GM12878 (cell line): ENCODE results near the gene TSR1. TPM values are rescaled to one million over a fixed set of nuclear protein-coding genes. Genes with fewer than 3 reads are reported as not detected.

Experiments used
- ATF7 ChIP-seq: fragments of 450-650 bp; IDR thresholded peaks from 2 replicates; pipeline ENCODE4 v1.6.1; 2016; ENCODE audit warnings: low read depth, mild to moderate bottlenecking
- BCL11A ChIP-seq: IDR thresholded peaks from 2 replicates; pipeline ENCODE4 v1.6.1; 2011; ENCODE audit warnings: low read depth, low read length
- BRCA1 ChIP-seq: IDR thresholded peaks from 2 replicates; pipeline ENCODE4 v1.6.1; 2011; ENCODE audit warnings: low read depth, low read length, improper control_type of control experiment
- CHD1 ChIP-seq: IDR thresholded peaks from 2 replicates; pipeline ENCODE4 v1.6.1; 2012; ENCODE audit warnings: low read depth, low read length, improper control_type of control experiment
- CHD2 ChIP-seq: IDR thresholded peaks from 2 replicates; pipeline ENCODE4 v1.6.1; 2011; ENCODE audit warnings: low read depth, low read length, improper control_type of control experiment, borderline replicate concordance
- IKZF1 ChIP-seq: fragments of 450-650 bp; conservative IDR thresholded peaks from 2 replicates; pipeline ENCODE4 v1.6.1; 2017; ENCODE audit warnings: antibody characterized with exemption, mild to moderate bottlenecking
- KDM1A ChIP-seq: fragments of 200-600 bp; sonication (generic); IDR thresholded peaks from 2 replicates; pipeline ENCODE4 v1.6.1; 2016; ENCODE audit warnings: borderline replicate concordance
- LARP7 ChIP-seq: fragments of 450-650 bp; IDR thresholded peaks from 2 replicates; pipeline ENCODE4 v1.6.1; 2017; ENCODE audit warnings: mild to moderate bottlenecking
- MTA2 ChIP-seq: fragments of 450-650 bp; IDR thresholded peaks from 2 replicates; pipeline ENCODE4 v1.6.1; 2016; ENCODE audit warnings: low read depth, mild to moderate bottlenecking, moderate library complexity
- MTA3 ChIP-seq: IDR thresholded peaks from 2 replicates; pipeline ENCODE4 v1.6.1; 2012; ENCODE audit warnings: low read length, inconsistent platforms, borderline replicate concordance
- NKRF ChIP-seq: fragments of 450-650 bp; conservative IDR thresholded peaks from 2 replicates; pipeline ENCODE4 v1.6.1; 2017; ENCODE audit warnings: mild to moderate bottlenecking, moderate library complexity
- NR2F1 ChIP-seq: fragments of 450-650 bp; conservative IDR thresholded peaks from 2 replicates; pipeline ENCODE4 v1.6.1; 2017; ENCODE audit warnings: mild to moderate bottlenecking
- POLR2AphosphoS2 ChIP-seq: IDR thresholded peaks from 2 replicates; pipeline ENCODE4 v1.6.1; 2011; ENCODE audit warnings: low read depth, mild to moderate bottlenecking, low read length, improper control_type of control experiment, moderate library complexity
- RFX5 ChIP-seq: IDR thresholded peaks from 2 replicates; pipeline ENCODE4 v1.6.1; 2011; ENCODE audit warnings: low read depth, low read length, improper control_type of control experiment
- RUNX3 ChIP-seq: IDR thresholded peaks from 2 replicates; pipeline ENCODE4 v1.6.1; 2012; ENCODE audit warnings: low read length, inconsistent platforms
- SIX5 ChIP-seq: IDR thresholded peaks from 2 replicates; pipeline ENCODE4 v1.6.1; 2011; ENCODE audit warnings: mild to moderate bottlenecking, low read depth, low read length, moderate library complexity; ENCODE audit not compliant: severe bottlenecking
- SPI1 ChIP-seq: IDR thresholded peaks from 2 replicates; pipeline ENCODE4 v1.6.1; 2011; ENCODE audit warnings: low read depth, mild to moderate bottlenecking, low read length, moderate library complexity, borderline replicate concordance; ENCODE audit not compliant: insufficient read depth
- STAT3 ChIP-seq: IDR thresholded peaks from 2 replicates; pipeline ENCODE4 v1.6.1; 2011; ENCODE audit warnings: low read depth, low read length, improper control_type of control experiment
- TAF1 ChIP-seq: IDR thresholded peaks from 2 replicates; pipeline ENCODE4 v1.6.1; 2011; ENCODE audit warnings: mild to moderate bottlenecking, low read depth, low read length, borderline replicate concordance
- USF2 ChIP-seq: IDR thresholded peaks from 2 replicates; pipeline ENCODE4 v1.6.1; 2011; ENCODE audit warnings: low read depth, low read length, improper control_type of control experiment, borderline replicate concordance
- YY1 ChIP-seq: IDR thresholded peaks from 2 replicates; pipeline ENCODE4 v1.6.1; 2011; ENCODE audit warnings: low read depth, mild to moderate bottlenecking, low read length
- ZBTB40 ChIP-seq: fragments of 450-650 bp; IDR thresholded peaks from 2 replicates; pipeline ENCODE4 v1.6.1; 2016; ENCODE audit warnings: mild to moderate bottlenecking, moderate library complexity, borderline replicate concordance
- ZNF384 ChIP-seq: IDR thresholded peaks from 2 replicates; pipeline ENCODE4 v1.6.1; 2012; ENCODE audit warnings: low read depth, mild to moderate bottlenecking, low read length, improper control_type of control experiment, borderline replicate concordance
- polyA plus RNA-seq, 11 experiments: library from polyadenylated mRNA; depleted of rRNA in 4 of 11; unstranded in 6 of 11; stranded (reverse) in 5 of 11; fragments of >200 nt; fragmentation: Nextera tagmentation in 4 of 11; fragmentation: Illumina TruSeq in 1 of 11; extraction: Ambion mirVana in 4 of 11; extraction: Trizol in 1 of 11; gene quantifications; 1 replicate in 1 of 11; 2 replicates in 10 of 11; pipeline versions ENCODE4 v1.2.1 to v1.2.3, GENCODE V29; 2011 to 2016; ENCODE audit warnings: inconsistent platforms in 2 of 11, missing spikeins in 2 of 11, low read depth in 1 of 11
- total RNA-seq, 4 experiments: library from RNA; depleted of rRNA in 3 of 4; stranded (reverse); fragments of >200 nt in 3 of 4; fragmentation: Illumina TruSeq in 1 of 4; extraction: Trizol in 1 of 4; gene quantifications; 2 replicates each; pipeline versions ENCODE4 v1.2.1 to v1.2.3, GENCODE V29; 2013 to 2021
- TF ChIP-seq, protein P1 (sequence below): fragments of 450-650 bp; IDR thresholded peaks from 2 replicates; pipeline ENCODE4 v1.6.1; 2017; ENCODE audit warnings: mild to moderate bottlenecking

The TSR1 gene
- total and polyA plus RNA-seq, 10 of the 15 experiments (the other 5 are each of a cell fraction or from before 2014, with no cell fraction given), result 14.7 to 100 (median 46.9) TPM

DNA sequence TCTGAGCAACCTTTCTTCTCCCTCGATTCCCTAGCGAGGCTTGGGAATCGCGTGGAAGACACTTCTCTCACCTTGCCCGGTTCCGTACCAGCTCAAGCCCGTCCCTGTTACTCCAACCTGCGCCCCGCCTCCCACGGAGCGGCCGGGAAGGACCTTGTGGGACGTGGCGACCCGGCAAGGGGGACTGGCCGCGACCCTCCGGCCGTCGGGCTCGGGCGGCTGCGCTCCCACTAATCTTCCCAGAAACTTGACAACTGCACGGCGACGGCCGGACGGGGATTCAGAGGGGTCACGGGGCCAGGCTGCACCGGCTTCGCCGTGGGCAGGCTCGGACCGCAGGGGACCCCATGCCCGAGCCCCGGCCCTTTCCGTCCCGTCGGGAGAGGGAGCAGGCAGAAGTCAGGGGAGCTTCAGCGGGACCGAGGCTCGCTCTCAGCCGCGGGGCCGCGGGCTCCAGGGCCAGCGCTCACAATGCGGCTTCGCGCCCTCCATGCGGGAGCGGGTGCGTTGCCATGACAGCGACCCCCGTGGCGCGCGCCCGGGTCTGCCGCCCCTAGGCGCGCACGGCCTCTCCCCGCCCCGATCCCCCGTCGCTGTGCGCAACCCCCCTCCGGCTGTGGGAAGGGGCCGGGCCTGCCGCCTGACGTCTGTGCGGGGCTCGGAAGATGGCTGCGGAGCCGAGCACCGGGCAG is 741 bp upstream of the TSR1 start, which contains the start of gene SGSM2 (continued):
- TF ChIP-seq, protein P1, sequence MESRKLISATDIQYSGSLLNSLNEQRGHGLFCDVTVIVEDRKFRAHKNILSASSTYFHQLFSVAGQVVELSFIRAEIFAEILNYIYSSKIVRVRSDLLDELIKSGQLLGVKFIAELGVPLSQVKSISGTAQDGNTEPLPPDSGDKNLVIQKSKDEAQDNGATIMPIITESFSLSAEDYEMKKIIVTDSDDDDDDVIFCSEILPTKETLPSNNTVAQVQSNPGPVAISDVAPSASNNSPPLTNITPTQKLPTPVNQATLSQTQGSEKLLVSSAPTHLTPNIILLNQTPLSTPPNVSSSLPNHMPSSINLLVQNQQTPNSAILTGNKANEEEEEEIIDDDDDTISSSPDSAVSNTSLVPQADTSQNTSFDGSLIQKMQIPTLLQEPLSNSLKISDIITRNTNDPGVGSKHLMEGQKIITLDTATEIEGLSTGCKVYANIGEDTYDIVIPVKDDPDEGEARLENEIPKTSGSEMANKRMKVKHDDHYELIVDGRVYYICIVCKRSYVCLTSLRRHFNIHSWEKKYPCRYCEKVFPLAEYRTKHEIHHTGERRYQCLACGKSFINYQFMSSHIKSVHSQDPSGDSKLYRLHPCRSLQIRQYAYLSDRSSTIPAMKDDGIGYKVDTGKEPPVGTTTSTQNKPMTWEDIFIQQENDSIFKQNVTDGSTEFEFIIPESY, result no peak
- no peak for TF ChIP-seq ATF7
- no peak for TF ChIP-seq KDM1A
- no peak for TF ChIP-seq BRCA1
- no peak for TF ChIP-seq SPI1
- no peak for TF ChIP-seq USF2
- no peak for TF ChIP-seq POLR2AphosphoS2
- no peak for TF ChIP-seq ZBTB40
- no peak for TF ChIP-seq RFX5
- peak; percentile 41; the same call in 1 of the 2 replicates for TF ChIP-seq TAF1
- no peak for TF ChIP-seq CHD1
- TF ChIP-seq STAT3, result no peak
- no peak for TF ChIP-seq RUNX3
- TF ChIP-seq MTA2, result no peak
- TF ChIP-seq CHD2, result no peak
- TF ChIP-seq MTA3, result no peak
- peak; percentile 83 for TF ChIP-seq YY1
- peak; percentile 42 for TF ChIP-seq NR2F1
- TF ChIP-seq LARP7, result 0 out of 2 replicates have a peak, but pooled peaks have one; percentile 24
- no peak for TF ChIP-seq SIX5
- peak; percentile 27; the same call in 1 of the 2 replicates for TF ChIP-seq NKRF
- TF ChIP-seq ZNF384, result no peak
- no peak for TF ChIP-seq BCL11A
- no peak for TF ChIP-seq IKZF1
